NCI-H128 (cell line): ENCODE results near the gene ACBD4.
A peak's percentile ranks its signal among the peaks of the same experiment; 100 is the strongest.

ENCODE experiments used
- DNase-seq: peaks from one replicate; lab custom pipeline; 2025; ENCODE audit not compliant: unreplicated experiment; lab: John Stamatoyannopoulos, UW

The ACBD4 gene

DNA sequence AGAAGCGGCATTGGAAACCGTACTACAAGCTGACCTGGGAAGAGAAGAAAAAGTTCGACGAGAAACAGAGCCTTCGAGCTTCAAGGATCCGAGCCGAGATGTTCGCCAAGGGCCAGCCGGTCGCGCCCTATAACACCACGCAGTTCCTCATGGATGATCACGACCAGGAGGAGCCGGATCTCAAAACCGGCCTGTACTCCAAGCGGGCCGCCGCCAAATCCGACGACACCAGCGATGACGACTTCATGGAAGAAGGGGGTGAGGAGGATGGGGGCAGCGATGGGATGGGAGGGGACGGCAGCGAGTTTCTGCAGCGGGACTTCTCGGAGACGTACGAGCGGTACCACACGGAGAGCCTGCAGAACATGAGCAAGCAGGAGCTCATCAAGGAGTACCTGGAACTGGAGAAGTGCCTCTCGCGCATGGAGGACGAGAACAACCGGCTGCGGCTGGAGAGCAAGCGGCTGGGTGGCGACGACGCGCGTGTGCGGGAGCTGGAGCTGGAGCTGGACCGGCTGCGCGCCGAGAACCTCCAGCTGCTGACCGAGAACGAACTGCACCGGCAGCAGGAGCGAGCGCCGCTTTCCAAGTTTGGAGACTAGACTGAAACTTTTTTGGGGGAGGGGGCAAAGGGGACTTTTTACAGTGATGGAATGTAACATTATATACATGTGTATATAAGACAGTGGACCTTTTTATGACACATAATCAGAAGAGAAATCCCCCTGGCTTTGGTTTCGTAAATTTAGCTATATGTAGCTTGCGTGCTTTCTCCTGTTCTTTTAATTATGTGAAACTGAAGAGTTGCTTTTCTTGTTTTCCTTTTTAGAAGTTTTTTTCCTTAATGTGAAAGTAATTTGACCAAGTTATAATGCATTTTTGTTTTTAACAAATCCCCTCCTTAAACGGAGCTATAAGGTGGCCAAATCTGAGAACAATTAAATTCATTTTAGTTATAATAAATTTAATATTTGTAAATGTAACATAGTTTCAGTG is 14.5 kb downstream of the ACBD4 start:
- no peak for DNase-seq

DNA sequence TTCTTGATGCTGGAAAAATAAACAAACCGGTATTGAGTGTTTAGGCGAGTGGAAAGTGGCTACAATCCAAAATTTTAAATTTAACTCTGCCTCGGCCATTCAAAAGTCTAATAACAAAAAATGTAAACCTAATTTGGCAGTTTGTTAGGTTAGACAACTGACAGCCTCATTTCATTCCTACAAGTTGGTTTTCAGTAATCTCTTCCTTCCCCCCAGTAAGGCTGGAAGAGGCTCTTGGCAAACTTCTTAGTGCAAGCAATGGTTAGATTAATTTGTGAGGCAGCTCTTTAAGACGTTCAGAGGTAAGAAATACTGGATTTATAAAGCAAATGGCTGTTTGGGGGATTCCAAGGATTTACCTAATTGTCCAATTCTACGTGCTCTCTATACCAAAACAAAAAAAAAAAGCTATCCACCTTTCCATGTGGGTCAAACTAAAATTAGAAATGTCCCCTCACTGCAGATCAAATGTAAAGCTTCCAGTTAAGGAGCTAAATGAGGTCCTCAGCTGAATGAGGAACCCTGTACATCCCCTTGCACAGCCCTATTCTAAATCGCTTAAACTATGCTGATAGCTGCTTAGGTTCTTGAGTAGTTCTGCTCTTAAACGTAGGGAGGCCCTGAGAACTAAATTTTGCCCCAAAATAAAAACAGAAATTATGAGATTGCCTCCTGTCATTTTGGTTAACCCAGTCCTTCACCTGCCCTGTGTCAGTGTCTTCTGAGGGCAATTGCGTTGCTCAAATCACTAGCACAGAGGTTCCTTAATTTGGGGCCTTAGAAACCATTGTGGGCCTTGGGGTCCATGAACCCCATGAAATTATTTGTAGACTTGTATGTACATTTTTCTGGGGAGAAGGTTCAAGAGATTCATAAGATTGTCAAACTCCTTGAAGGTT is 15.7 kb downstream of the ACBD4 start:
- no peak for DNase-seq

GRCh38 chr17:45155029-45155428 is 19.5 kb downstream of the ACBD4 start:
- no peak for DNase-seq

DNA sequence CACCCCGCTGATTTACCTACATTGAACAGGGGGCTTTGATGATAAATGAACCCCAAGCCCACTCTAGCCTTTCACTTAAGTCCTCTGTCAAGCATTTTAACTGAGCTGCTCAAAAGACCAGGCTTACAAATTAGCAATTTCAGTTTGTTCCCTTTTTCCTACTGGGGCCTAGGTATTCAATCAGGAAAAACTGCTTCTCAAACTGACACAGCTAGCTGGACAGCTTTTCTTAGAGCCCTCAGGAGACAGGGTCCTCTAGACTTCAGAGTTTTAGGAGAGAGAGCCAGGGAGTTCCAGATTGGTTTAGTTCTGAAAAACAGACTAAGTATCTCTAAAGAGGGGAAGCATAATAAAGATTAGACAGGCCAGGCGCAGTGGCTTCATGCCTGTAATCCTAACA is 20.0 kb downstream of the ACBD4 start:
- DNase-seq: no peak

GRCh38 chr17:45156242-45156641 is 20.8 kb downstream of the ACBD4 start:
- no peak for DNase-seq

DNA sequence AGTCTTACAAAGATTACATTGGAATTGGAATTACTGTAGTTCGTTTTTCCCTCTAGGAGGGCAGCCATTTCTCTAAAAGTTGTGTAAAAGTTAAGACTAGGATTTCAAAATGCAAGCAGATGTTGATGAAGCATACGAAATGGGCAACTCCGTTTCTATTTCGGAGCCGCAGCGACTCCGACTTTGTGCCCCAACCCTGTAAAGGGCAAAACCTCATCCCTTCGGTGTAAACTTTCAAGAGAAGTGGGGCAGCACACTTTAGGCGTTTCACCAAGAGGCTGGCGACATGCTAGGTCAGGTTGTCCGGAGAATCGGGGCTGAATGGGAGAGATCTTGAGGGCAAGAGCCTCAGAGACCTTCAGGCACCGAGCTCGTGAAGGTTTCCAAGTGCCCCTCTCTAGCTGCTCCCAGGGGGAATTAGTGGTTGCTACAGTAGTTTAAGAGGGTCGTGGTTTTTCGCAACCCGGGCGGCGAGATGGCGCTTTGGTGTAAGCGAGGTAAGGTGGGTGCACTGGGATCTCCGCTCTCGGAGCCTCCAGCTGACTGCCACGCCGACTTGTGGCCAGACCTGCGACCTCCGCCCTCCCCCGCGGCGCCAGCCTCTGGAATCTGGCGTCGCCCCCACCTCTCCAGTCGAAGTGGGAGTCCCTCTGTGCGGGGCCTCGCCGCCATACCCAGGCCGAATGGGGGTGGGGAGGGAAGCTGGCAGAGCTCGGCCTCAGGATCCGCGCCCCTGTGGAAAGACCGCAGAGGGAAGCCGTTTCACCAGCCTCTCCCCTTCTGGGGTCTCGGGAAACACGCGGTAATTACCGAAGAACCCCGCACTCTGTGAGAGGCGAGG is 25.2 kb downstream of the ACBD4 start:
- DNase-seq: no peak

- peak; percentile 98 for DNase-seq
Measured at GRCh38 chr17:45161288-45162024, 26.0 kb downstream of the ACBD4 start, which contains the start of gene HEXIM2. Gene HEXIM2, plus strand, starts transcription at chr17:45161875. Its CDS starts 919 bp downstream, at chr17:45162794.

DNA sequence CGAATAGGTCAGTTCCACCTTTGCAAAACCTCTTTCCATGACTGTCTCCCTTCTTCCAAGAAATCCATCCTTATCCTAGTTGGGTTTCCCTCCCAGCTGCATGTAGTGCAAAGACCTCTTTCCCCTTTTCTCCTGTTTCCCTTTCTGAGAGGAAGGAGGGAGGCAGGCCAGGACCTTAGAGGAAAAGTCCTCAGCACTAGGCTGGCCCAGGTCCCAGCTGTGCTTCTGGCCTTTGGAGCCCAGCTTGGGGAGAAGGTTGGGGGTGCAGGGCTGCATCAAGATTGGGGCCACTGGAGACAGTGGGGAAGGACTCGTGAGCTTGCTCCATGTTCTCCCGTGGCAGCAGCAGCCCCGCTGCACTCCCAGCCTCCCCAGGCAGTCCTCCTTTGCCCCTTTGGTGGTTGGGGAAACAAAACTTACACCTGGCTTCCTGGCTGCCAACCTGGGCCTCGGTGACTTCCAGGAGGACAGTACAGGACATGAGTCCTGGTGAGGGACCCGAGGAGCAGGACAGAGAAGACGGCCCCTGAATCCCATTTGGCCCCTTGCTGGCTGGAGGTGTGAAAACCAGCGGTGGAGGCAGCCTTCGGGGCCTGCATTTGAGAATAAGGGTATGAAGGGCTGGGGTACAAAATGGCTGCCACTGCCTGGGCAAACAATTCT is 26.7 kb downstream of the ACBD4 start:
- DNase-seq: no peak

DNA sequence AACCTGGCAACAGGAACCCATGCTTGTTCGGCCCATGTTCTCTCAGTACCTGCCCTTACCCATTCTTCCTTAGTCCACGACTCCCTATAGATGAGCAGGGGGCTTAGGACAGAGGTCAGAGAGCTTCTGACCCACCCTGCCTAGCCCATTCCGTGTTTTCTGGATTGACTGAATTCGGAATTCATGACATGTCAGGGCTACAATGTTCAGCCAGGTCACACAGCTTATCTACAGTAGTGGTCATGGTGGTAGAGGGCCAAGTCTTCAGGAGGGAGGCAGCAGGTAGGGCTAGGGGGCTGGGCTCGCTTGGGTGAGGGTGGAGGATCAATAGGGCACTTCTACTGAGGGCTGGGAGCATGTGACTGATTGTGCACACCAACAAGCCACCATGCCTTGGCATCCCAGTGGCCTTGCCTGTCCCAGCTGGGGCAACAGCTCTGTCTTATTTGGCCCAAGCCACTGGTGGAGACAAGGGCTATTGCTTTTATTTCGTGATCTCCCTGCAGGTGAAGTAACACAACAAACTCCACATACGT is 29.3 kb downstream of the ACBD4 start:
- DNase-seq: no peak

GRCh38 chr17:45168991-45169752 is 33.7 kb downstream of the ACBD4 start:
- no peak for DNase-seq

DNA sequence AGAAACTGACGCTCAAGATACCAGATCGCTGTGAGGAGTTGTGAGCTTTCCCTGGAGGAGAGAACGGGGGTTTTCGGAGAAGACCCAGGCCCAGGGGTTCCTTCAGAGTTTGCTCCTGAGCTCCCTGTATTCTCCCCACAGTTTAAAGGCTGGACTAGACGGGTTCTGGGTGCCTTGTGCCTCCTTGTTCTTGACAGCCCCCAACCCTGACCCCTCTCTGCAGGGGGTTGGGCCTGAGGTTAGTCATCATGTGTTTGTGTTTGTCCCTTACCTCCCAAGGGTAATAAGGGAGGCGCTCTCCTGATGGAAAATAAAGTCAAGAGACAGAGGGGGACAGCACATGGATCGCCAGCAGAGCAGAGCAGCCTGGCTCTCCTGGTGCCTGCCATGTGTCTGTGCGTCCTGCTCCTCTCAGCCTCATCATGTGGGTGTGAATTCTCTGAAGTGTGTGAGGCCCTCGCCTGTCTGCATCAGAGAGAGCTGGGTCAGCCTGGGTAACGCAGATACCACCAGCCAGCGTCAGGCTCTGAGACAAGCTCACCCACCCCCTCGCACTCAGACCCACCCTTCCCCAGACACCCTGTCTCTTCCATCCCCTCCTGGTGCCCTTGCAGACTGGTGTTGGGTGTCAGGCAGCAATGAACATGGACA is 34.9 kb downstream of the ACBD4 start:
- no peak for DNase-seq

- no peak for DNase-seq
Measured at GRCh38 chr17:45170931-45171337, 35.4 kb downstream of the ACBD4 start.

DNA sequence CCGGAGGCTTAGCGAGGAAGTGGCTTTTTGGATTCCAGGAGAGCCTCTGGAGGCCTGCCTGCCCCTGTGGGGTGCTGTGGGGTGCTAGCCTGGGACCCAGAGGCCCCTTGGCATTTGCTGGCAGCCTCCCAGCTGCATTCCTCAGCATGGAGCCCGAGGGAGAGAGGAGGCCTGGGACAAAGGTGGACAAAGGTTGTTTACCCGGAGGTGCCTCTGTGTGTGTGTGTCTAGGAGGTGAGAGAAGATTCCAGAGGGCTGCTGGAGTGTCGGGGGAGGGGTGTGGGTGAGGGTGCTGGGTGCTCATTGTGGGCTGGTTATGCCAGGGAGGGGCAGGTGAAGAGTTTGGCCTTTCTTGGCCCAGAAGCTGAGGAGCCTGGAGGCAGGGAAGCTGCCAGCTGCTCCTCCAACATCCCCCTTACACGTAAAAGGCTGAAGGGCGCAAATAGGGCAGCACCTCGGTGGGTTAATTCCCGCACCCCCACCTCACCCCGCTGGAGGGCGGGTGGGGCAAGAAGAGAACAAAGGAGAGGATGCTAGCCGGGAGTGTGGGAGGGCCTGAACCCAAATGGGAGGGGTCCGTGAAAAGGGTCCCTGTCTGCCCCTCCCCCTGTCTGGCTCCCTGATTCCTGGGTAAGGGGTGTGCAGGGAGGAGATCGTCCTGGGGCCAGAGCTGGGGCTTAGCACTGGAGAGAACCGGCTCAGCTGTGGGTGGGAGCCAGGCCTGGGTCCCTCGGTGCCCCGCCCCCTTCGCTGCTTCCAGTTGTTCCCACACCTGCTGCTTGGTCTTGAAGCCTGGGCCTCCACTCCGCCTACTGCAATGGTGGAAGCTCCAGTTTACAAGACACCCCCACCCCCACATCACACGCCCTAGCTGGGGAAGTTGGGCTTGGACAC is 36.1 kb downstream of the ACBD4 start:
- DNase-seq: no peak

GRCh38 chr17:45172232-45172540 is 36.7 kb downstream of the ACBD4 start:
- DNase-seq: no peak

DNA sequence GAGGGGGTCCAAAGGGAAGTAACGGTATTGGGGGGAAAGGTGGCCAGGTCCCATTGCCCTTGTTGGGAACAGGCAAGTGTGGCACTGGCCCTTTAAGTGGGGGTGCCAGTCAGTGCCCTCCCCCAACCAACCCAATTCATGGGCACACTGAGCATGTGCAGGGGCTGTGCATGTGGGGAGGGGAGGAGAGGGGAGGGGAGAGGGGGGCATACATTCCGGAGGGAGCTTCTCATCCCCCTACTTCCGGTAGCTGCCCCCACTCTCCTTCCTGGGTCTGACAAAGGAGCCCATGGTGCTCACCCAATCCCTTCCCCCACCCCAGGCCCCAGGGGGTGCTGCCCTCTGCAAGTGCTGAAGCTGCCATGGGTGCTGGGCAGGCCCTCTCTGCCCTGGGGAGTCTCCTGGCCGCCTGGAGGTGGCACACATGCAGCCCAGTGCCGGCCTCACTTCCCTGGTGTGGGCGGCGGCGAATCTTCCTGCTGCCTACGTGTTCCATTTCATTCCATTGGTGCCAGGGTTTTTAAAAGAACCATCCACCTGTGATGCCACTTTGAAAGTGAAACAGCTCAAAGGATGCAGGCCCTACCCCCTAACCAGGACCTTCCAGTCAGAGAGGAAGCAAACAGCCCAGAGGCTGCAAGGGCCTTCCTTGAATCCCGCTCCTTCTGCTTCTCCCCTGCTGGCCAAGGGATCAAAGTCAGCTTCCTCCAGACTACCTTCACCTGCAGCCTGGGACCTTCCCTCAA is 37.2 kb downstream of the ACBD4 start:
- DNase-seq: no peak

GRCh38 chr17:45175759-45176115 is 40.2 kb downstream of the ACBD4 start:
- DNase-seq: no peak

GRCh38 chr17:45177563-45177962 is 42.1 kb downstream of the ACBD4 start:
- no peak for DNase-seq
